Suprapubic skin (tissue), 4 donors: ENCODE data around the gene ACAA2.

Experiments used
- EP300 ChIP-seq: sonication (generic); formaldehyde crosslinking; IDR thresholded peaks from one replicate; pipeline ENCODE4 v1.6.1; 2017; ENCODE audit warnings: antibody characterized with exemption
- POLR2A ChIP-seq, 2 donors: fragments of 450-650 bp; IDR thresholded peaks; one replicate each; pipeline ENCODE4 v1.6.1; 2017; ENCODE audit warnings: antibody characterized with exemption in 2 of 2, mild to moderate bottlenecking in 2 of 2, moderate library complexity in 2 of 2
- POLR2AphosphoS5 ChIP-seq, 3 donors: sonication (generic); formaldehyde crosslinking; IDR thresholded peaks; one replicate each; pipeline ENCODE4 v1.6.1; 2017; ENCODE audit warnings: antibody characterized with exemption in 3 of 3

DNA sequence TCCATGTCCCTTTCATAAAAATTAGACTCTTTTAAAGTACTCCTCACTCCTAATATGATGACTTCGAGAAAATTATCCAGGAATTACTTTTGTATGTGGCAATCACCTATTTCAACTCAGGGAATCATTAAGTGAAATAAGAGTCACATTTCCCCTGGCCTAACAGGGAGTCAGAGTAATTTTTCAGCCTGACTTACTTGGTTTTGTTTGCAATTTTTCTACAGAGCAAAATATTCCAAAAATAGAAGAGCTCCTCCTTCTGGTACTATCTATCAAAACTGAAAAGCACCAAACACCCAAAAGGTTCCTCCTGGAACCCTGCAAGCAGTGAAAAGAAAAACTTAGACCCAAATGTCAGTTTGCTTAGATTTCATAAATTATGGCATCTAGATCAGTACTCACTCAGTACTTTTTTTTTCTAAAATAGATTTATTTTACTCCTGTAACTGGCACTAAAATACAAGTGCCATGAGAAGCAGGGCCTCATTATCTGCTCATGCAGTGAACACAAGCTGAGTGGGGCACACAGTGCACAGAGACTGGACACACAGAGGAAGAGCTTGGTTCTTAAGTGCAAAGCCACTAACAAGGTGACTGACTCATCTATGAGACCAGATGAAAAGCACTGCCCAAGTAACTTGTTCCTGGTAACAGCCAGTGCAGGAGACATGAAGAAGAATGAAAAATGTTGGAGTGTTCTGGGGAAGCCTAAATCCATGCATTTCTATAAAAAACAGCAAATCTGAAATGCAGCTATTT, 28.7 kb downstream of the ACAA2 start:
- TF ChIP-seq POLR2AphosphoS5 (IDR thresholded peaks at IDR 0.05) (no peak), EP300 (no peak), POLR2A (IDR thresholded peaks at IDR 0.05) (no peak)
